ENCODE data around the gene TMX4.
"Not testable (repeated sequence)": the region's sequence is repeated elsewhere in the genome, so short reads cannot be mapped to it uniquely, and the experiment has no call there.

Gene TMX4

GRCh38 chr20:7967199-7967844, 52.2 kb downstream of the TMX4 start:
- peak in 1 of 2 experiments; percentile 12 for DNase-seq (ENCODE audit: low read depth in 2 of 2)

DNA sequence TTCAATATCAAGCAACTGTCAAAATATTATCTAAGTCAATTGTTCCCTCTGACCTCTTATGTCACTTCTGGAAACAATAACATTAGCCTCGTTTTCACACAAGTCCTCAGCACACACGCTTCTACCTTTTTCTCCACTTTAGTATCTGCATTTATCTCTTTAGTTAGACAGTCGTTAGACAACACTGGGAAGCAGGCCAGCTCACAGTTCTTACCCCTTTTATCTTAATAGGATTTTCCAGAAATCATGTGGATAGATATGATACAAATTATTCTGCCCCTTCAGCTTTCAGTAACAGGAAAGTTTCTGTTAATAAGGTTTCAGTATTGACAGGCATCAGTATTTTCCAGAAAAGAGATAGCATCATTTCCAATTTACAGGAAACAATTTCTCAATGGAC, 53.4 kb downstream of the TMX4 start:
- DNase-seq (ENCODE audit: low read depth in 2 of 2) = no peak

GRCh38 chr20:7959484-7959883, 60.1 kb downstream of the TMX4 start:
- no peak for DNase-seq (ENCODE audit: low read depth in 2 of 2)

DNA sequence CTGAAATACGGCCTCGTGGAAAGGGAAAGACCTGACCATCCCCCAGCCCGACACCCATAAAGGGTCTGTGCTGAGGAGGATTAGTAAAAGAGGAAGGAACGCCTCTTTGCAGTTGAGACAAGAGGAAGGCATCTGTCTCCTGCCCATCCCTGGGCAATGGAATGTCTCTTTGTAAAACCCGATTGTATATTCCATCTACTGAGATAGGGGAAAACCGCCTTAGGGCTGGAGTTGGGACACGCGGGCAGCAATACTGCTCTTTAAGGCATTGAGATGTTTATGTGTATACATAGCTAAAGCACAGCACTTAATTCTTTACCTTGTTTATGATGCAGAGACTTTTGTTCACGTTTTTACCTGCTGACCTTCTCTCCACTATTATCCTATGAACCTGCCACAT, 63.0 kb downstream of the TMX4 start:
- DNase-seq (ENCODE audit: low read depth in 2 of 2) = not testable (repeated sequence)

DNA sequence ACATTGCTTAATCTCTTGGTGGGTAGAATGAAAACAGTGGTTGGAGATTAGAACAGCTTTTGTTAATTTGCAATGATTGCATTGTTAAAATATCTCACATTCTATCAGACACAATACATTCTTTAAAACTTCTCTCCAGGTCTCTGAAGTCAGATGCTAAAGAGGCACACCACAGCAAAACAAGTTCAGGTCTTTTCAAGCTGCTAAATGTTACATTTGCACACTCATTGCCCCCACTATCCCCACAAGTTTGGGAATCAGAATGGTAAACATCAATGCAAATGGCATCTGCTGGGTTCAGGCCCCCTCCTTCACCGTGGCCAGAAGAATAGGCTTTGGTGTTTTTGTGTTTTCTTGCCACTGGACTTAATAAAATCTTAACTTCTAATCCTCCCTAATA, 69.2 kb downstream of the TMX4 start:
- DNase-seq (ENCODE audit: low read depth in 2 of 2) = no peak

- no peak for DNase-seq (ENCODE audit: low read depth in 2 of 2)
Observed at GRCh38 chr20:7943891-7944290, 75.7 kb downstream of the TMX4 start.

DNA sequence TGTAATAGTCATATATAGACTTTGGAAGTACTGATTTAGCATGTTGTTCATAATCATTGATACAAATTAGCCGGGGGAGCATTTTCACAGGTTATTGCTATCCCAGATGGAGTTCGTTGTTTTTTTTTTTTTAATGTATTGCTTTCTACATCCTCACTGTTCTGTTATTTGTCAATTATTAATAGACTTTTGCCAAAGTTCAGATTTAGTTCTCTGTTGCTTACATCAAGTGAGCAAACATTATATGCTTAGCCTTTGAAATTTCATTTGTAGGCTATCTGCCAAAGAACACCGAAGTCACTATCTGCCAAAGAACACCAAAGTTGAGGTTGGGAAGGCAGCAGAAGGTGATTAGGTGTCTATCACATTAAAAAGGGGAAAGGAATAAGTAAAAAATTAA, 79.2 kb downstream of the TMX4 start, which contains the start of gene HAO1:
HAO1 (minus strand) TSS at position 118 of the 400 bp plus-strand sequence; CDS start at position 82, 36 bp downstream.
- no peak for DNase-seq (ENCODE audit: low read depth in 2 of 2)

- no peak for DNase-seq (ENCODE audit: low read depth in 2 of 2)
Observed at GRCh38 chr20:7939663-7940062, 79.9 kb downstream of the TMX4 start.

GRCh38 chr20:7938058-7938457, 81.5 kb downstream of the TMX4 start:
- no peak for DNase-seq (ENCODE audit: low read depth in 2 of 2)

DNA sequence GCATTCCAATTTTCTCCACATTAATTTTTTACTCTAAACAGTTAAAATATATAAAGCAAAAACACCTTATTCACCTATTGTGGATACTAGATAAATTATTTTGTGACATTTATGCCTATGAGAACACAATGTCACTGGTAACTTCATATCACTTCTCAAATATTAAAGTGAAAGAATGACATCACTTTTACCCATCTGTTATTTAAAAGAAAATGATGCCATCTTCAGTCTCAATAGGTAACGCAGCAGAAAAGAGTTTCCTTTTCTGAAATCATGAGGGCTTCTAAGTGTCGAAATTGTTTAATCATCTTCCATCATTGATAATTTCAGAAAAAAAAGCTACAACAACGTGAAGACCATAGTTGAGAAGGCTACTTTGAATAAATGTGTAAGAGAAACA, 82.2 kb downstream of the TMX4 start:
- no peak for DNase-seq (ENCODE audit: low read depth in 2 of 2)

DNA sequence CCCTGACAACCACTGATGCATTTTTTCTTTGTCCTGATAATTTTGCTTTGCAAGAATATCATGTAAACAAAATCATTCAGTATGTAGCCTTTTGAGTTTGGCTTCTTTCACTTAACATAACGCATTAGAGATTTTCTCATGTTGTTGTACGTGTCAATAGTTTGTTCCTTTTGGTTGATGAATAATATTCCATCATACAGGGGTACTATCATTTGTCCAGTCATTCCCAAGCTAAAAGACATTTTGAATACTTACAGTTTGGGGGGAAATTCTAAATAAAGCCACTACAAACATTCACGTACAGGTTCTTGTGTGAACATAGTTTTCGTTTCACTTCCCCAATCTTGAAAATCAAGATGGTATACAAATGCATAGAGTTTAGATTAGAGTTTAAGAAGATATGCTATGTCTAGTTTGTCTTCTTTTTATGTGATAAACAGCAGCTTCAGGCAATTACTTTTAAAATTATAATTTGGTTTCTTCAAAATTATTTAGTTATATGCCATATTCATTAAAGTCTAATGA, 84.5 kb downstream of the TMX4 start:
- DNase-seq (ENCODE audit: low read depth in 2 of 2) = no peak

- DNase-seq (ENCODE audit: low read depth in 2 of 2) = no peak
Observed at GRCh38 chr20:7933346-7933745, 86.2 kb downstream of the TMX4 start.

GRCh38 chr20:7930343-7930742, 89.2 kb downstream of the TMX4 start:
- DNase-seq (ENCODE audit: low read depth in 2 of 2) = no peak

Measured in fibroblast of skin of left biceps (primary cell).